Calu3 (cell line): ENCODE measurements around the gene NPM3. TPM values are rescaled to one million over a fixed set of nuclear protein-coding genes. Genes with fewer than 3 reads are reported as not detected.

Source experiments
- BruUV-seq: library from RNA; stranded (reverse); fragments of 400-500 nt; replicated peaks from 2 replicates; lab custom pipeline; 2021; lab: Mats Ljungman, UMichigan
- CTCF ChIA-PET: fragments of 300-600 bp; sonication (Branson Sonifier 250); formaldehyde crosslinking; loops from one replicate; lab custom pipeline; 2022; ENCODE audit warnings: antibody characterized with exemption; lab: Charles Lee
- DNase-seq: peaks from one replicate; pipeline ENCODE4 v3.0.0; 2022
- H3K27ac Mint-ChIP-seq: one replicate; pipeline ENCODE4 v1.8.0; 2022; ENCODE audit warnings: mixed read lengths; ENCODE audit not compliant: unreplicated experiment
- H3K27me3 Mint-ChIP-seq: one replicate; pipeline ENCODE4 v1.8.0; 2022; ENCODE audit warnings: mixed read lengths; ENCODE audit not compliant: unreplicated experiment
- H3K36me3 Mint-ChIP-seq: one replicate; pipeline ENCODE4 v1.8.0; 2022; ENCODE audit warnings: mild to moderate bottlenecking, moderate library complexity, mixed read lengths; ENCODE audit not compliant: insufficient read depth, unreplicated experiment
- H3K4me1 Mint-ChIP-seq: one replicate; pipeline ENCODE4 v1.8.0; 2022; ENCODE audit warnings: mild to moderate bottlenecking, low read depth, mixed read lengths; ENCODE audit not compliant: unreplicated experiment
- H3K4me3 Mint-ChIP-seq: one replicate; pipeline ENCODE4 v1.8.0; 2022; ENCODE audit warnings: mild to moderate bottlenecking, low read depth, moderate library complexity, mixed read lengths; ENCODE audit not compliant: unreplicated experiment
- H3K9me3 Mint-ChIP-seq: one replicate; pipeline ENCODE4 v1.8.0; 2022; ENCODE audit warnings: low read depth, mixed read lengths; ENCODE audit not compliant: unreplicated experiment
- intact Hi-C: fragments of 100-400 bp; cut with micrococcal nuclease; formaldehyde crosslinking; loops from one replicate; pipeline ENCODE4 v1.10.0; 2022; ENCODE audit not compliant: unreplicated experiment
- total RNA-seq: library from RNA; stranded (reverse); gene quantifications from 2 replicates; pipeline ENCODE4 v1.2.3, GENCODE V29; 2022
- TF ChIP-seq, protein P1 (sequence below): fragments of 200-600 bp; IDR thresholded peaks from one replicate; pipeline ENCODE4 v1.8.0; 2022; ENCODE audit warnings: antibody characterized with exemption; ENCODE audit not compliant: unreplicated experiment

NPM3 gene
- total RNA-seq, 1 experiment from 2014 or later, result 51.5 TPM

DNA sequence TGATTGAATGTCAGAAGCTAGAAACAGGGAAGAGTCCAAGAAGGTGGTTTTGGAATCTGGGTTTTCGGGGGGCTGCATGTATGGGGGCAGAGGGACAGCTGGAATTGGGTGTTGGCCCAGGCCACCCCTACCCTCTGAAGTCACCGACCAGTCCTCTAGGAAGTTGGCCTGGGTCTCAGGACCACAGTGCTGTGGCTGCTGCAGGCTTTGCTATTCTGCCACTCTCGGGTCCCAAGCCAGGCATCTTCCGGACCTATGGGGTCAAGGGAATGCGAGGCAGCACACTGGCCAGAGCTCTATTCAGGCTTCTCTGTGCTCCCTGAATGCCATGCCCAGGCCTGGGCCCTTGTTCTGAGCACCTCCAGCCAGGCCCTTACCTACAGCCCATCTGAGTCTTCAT lies 20.5 kb downstream of the NPM3 start:
- H3K27me3 Mint-ChIP-seq, result peaks cover 69% of the 10 kb centered on the region
- CTCF ChIA-PET, result no interaction called here
- H3K36me3 Mint-ChIP-seq, result no peaks in the 10 kb centered on the region
- no peaks in the 10 kb centered on the region for H3K4me1 Mint-ChIP-seq
- no TSS peak for BruUV-seq
- H3K9me3 Mint-ChIP-seq, result no peaks in the 10 kb centered on the region
- TF ChIP-seq, protein P1, sequence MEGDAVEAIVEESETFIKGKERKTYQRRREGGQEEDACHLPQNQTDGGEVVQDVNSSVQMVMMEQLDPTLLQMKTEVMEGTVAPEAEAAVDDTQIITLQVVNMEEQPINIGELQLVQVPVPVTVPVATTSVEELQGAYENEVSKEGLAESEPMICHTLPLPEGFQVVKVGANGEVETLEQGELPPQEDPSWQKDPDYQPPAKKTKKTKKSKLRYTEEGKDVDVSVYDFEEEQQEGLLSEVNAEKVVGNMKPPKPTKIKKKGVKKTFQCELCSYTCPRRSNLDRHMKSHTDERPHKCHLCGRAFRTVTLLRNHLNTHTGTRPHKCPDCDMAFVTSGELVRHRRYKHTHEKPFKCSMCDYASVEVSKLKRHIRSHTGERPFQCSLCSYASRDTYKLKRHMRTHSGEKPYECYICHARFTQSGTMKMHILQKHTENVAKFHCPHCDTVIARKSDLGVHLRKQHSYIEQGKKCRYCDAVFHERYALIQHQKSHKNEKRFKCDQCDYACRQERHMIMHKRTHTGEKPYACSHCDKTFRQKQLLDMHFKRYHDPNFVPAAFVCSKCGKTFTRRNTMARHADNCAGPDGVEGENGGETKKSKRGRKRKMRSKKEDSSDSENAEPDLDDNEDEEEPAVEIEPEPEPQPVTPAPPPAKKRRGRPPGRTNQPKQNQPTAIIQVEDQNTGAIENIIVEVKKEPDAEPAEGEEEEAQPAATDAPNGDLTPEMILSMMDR, result no peak
- intact Hi-C loops, result no loop called here
- no peak overlapping the region for H3K27ac Mint-ChIP-seq
- no peak overlapping the region for H3K4me3 Mint-ChIP-seq
- DNase-seq, result no peak

DNA sequence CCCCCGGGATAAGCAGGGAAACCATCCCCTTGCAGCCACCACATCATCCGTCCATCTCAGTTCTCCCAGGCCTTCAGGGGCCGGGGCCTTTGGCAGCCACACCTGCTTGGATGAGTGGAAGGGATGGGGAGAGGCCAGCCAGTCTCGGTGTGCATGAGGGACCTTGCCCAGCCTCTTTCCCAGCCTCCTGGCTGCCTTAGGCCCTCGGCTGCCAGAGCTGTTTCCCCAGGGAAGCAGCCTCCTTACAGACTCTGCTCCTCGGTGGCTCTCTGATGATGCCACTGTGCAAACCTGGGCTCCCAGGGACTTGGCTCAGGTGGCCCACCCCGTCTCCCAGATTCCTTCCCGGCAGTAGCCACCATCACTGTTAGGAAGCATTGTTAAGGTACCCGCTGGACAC lies 22.0 kb downstream of the NPM3 start:
- no TSS peak for BruUV-seq
- Mint-ChIP-seq H3K4me3 (no peak overlapping the region), H3K4me1 (no peaks in the 10 kb centered on the region), H3K9me3 (no peaks in the 10 kb centered on the region), H3K27me3 (peaks cover 54% of the 10 kb centered on the region), H3K36me3 (no peaks in the 10 kb centered on the region), H3K27ac (no peak overlapping the region)
- DNase-seq, result no peak
- CTCF ChIA-PET, result no interaction called here
- intact Hi-C loops, result no loop called here
- TF ChIP-seq, protein P1, result no peak

DNA sequence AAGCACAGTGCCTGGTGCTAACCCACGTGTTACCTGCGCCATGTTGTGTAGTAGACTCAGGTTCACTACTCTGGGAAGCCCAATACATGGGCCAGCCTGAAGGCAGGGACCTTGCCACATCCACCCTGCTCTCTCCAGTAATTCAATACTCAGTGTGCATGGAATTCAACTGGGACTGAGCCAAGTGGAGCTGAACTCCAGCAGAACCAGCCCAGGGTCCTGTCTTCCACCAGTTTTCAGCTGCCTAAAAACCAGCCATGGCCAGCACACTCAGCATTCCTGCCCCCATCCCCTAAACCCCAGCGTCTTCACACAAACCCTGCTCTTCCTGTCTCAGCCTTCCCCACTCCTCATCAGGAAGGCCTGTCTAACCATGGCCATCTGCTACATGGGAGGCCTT lies 22.7 kb downstream of the NPM3 start:
- H3K27ac Mint-ChIP-seq, result no peak overlapping the region

DNA sequence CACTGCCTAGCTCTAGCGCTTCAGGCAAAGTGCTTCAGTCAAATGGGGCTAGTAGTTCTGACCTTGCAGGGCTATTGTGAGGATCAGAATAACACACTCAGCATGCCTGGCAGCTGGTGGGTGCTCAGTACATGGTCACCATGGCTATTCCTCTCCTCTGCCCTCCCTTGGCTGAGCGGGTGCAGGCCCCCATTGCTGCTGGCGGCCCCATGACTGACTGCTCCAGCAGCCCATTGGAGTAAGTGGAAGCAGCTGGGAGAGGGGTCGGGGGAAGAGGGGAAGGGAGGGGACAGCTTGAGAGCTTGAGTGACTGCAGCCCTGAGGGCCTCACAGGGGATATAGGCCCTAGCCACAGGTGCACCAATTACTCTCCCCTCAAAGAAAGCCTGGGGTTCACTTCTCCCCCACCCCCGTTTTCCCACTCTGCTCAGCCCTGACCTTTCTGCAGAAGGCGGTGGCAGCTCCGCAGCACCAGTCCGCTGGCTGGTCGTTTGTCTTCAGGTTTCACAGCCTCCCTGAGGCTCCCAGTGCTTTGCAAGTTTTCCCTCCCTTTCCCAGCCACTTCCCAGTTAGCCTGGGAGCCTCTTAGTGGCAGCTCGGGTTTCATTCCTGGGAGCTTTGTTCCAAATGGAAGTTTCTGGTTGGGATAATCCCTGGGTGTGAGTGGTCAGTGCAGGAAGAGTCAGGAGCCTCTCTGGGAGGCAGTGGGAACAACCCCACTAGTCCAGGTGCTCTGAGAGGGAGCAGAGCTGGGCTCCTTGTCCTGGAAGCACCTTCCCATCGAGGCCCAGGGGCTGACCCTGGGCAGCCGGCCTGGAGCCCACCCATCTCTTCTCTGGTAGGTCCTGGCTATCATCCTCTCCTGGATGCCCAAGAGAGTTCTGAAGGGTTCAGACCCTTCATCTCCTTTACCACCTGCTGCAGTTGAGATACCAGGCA lies 23.7 kb downstream of the NPM3 start:
- Mint-ChIP-seq H3K27ac (no peak overlapping the region), H3K9me3 (no peaks in the 10 kb centered on the region), H3K4me3 (no peak overlapping the region), H3K4me1 (no peaks in the 10 kb centered on the region), H3K27me3 (peaks cover 37% of the 10 kb centered on the region), H3K36me3 (no peaks in the 10 kb centered on the region)
- BruUV-seq, result no TSS peak
- no peak for DNase-seq
- intact Hi-C loops, result no loop called here
- CTCF ChIA-PET, result no interaction called here
- TF ChIP-seq, protein P1, result no peak

More for the DNA sequence above, 22.7 kb downstream of the NPM3 start:
- no TSS peak for BruUV-seq
- Mint-ChIP-seq H3K4me3 (no peak overlapping the region), H3K27me3 (peaks cover 47% of the 10 kb centered on the region), H3K36me3 (no peaks in the 10 kb centered on the region), H3K9me3 (no peaks in the 10 kb centered on the region), H3K4me1 (no peaks in the 10 kb centered on the region)
- CTCF ChIA-PET, result no interaction called here
- TF ChIP-seq, protein P1, result no peak
- DNase-seq, result no peak
- intact Hi-C loops, result no loop called here
